Muscle of leg (tissue), 11 donors: ENCODE results near the gene ELL2. TPM values are rescaled to one million over a fixed set of nuclear protein-coding genes. Genes with fewer than 3 reads are reported as not detected.

Experiments used
- DNase-seq: peaks from one replicate; pipeline ENCODE4 v3.0.0; 2013
- H3K27ac ChIP-seq: one replicate; pipeline ENCODE4 v1.5.1; 2013; ENCODE audit warnings: mild to moderate bottlenecking, low read length, control low read depth
- H3K27me3 ChIP-seq: one replicate; pipeline ENCODE4 v1.6.1; 2013; ENCODE audit warnings: low read length; ENCODE audit not compliant: control insufficient read depth, insufficient read depth
- H3K36me3 ChIP-seq: one replicate; pipeline ENCODE4 v1.6.1; 2013; ENCODE audit warnings: low read length; ENCODE audit not compliant: control insufficient read depth, insufficient read depth
- H3K4me1 ChIP-seq: one replicate; pipeline ENCODE4 v1.6.1; 2013; ENCODE audit warnings: low read length; ENCODE audit not compliant: control insufficient read depth, insufficient read depth
- H3K4me3 ChIP-seq: one replicate; pipeline ENCODE4 v1.5.1; 2013; ENCODE audit warnings: low read length, control low read depth
- H3K9me3 ChIP-seq: replicated peaks from 2 replicates; pipeline ENCODE4 v1.6.1; 2013; ENCODE audit warnings: low read depth, low read length; ENCODE audit not compliant: control insufficient read depth
- WGBS: methylation state at CpG from one replicate; pipeline ENCODE4 v1.1.5; 2013; ENCODE audit warnings: missing lambda C conversion rate; ENCODE audit not compliant: insufficient coverage; 5-methylcytosine and 5-hydroxymethylcytosine counted together
- polyA plus RNA-seq, 8 donors: library from polyadenylated mRNA; unstranded; fragments of 120-200 nt; gene quantifications; one replicate each; pipeline versions ENCODE4 v1.2.1 to v1.2.3, GENCODE V29; 2013; ENCODE audit warnings: inconsistent platforms in 1 of 8, low replicate concordance in 1 of 8; ENCODE audit not compliant: insufficient read length in 8 of 8, insufficient read depth in 1 of 8
- total RNA-seq: library from RNA; stranded (reverse); fragments of 120-200 nt; gene quantifications from one replicate; pipeline ENCODE4 v1.2.4, GENCODE V29; 2013

Gene ELL2
- total and polyA plus RNA-seq, 9 donors = 2.1 to 4.9 (median 3.5) TPM

- Histone ChIP-seq H3K27ac (no peak overlapping the region), H3K27me3 (no peaks in the 10 kb centered on the region), H3K4me1 (no peaks in the 10 kb centered on the region), H3K9me3 (no peaks in the 10 kb centered on the region), H3K4me3 (no peak overlapping the region), H3K36me3 (no peaks in the 10 kb centered on the region)
- DNase-seq = no peak
These were observed 35.5 kb upstream of the ELL2 start for GRCh38 chr5:95996904-95997723.

GRCh38 chr5:95995962-95996489 is 34.4 kb upstream of the ELL2 start:
- 83% methylated on average over 1 of the region's 3 CpGs for WGBS
- Histone ChIP-seq H3K36me3 (no peaks in the 10 kb centered on the region), H3K9me3 (no peaks in the 10 kb centered on the region)

GRCh38 chr5:95993776-95994175 is 32.1 kb upstream of the ELL2 start:
- H3K4me3 ChIP-seq = no peak overlapping the region
- H3K27ac ChIP-seq = no peak overlapping the region
- no peaks in the 10 kb centered on the region for H3K36me3 ChIP-seq
- H3K27me3 ChIP-seq = no peaks in the 10 kb centered on the region
- no CpG with 5 or more reads among the region's 1 CpG for WGBS
- DNase-seq = no peak
- H3K4me1 ChIP-seq = no peaks in the 10 kb centered on the region
- no peaks in the 10 kb centered on the region for H3K9me3 ChIP-seq

More at GRCh38 chr5:95995962-95996489, 34.4 kb upstream of the ELL2 start:
- H3K4me1 ChIP-seq = no peaks in the 10 kb centered on the region
- DNase-seq = no peak
- H3K27me3 ChIP-seq = no peaks in the 10 kb centered on the region
- no peak overlapping the region for H3K27ac ChIP-seq
- H3K4me3 ChIP-seq = no peak overlapping the region

GRCh38 chr5:95993266-95993665 is 31.6 kb upstream of the ELL2 start:
- no peaks in the 10 kb centered on the region for H3K4me1 ChIP-seq
- H3K27ac ChIP-seq = no peak overlapping the region
- H3K27me3 ChIP-seq = no peaks in the 10 kb centered on the region
- DNase-seq = no peak
- no peak overlapping the region for H3K4me3 ChIP-seq
- no peaks in the 10 kb centered on the region for H3K9me3 ChIP-seq
- no peaks in the 10 kb centered on the region for H3K36me3 ChIP-seq

- no peak for DNase-seq
- Histone ChIP-seq H3K27me3 (no peaks in the 10 kb centered on the region), H3K36me3 (no peaks in the 10 kb centered on the region), H3K27ac (no peak overlapping the region), H3K4me1 (no peaks in the 10 kb centered on the region), H3K9me3 (no peaks in the 10 kb centered on the region), H3K4me3 (no peak overlapping the region)
- no CpG with 5 or more reads among the region's 1 CpG for WGBS
These were observed 27.8 kb upstream of the ELL2 start for GRCh38 chr5:95989283-95990048.

- WGBS = no CpG with 5 or more reads among the region's 3 CpGs
- Histone ChIP-seq H3K9me3 (no peaks in the 10 kb centered on the region), H3K27ac (no peak overlapping the region), H3K4me1 (no peaks in the 10 kb centered on the region), H3K27me3 (no peaks in the 10 kb centered on the region), H3K36me3 (no peaks in the 10 kb centered on the region), H3K4me3 (no peak overlapping the region)
- no peak for DNase-seq
These were observed 27.2 kb upstream of the ELL2 start for GRCh38 chr5:95988877-95989276.

GRCh38 chr5:95988094-95988493 is 26.4 kb upstream of the ELL2 start:
- no peaks in the 10 kb centered on the region for H3K27me3 ChIP-seq
- no CpG with 5 or more reads among the region's 4 CpGs for WGBS
- H3K4me3 ChIP-seq = no peak overlapping the region
- H3K36me3 ChIP-seq = no peaks in the 10 kb centered on the region
- no peaks in the 10 kb centered on the region for H3K4me1 ChIP-seq
- no peaks in the 10 kb centered on the region for H3K9me3 ChIP-seq
- H3K27ac ChIP-seq = no peak overlapping the region
- DNase-seq = no peak

- WGBS = 100% methylated on average over 1 of the region's 5 CpGs
- Histone ChIP-seq H3K36me3 (no peaks in the 10 kb centered on the region), H3K4me3 (no peak overlapping the region), H3K27ac (no peak overlapping the region), H3K9me3 (no peaks in the 10 kb centered on the region), H3K4me1 (no peaks in the 10 kb centered on the region), H3K27me3 (no peaks in the 10 kb centered on the region)
- DNase-seq = no peak
These were observed 25.4 kb upstream of the ELL2 start for GRCh38 chr5:95986937-95987520.

GRCh38 chr5:95986001-95986400 is 24.4 kb upstream of the ELL2 start:
- no peaks in the 10 kb centered on the region for H3K4me1 ChIP-seq
- no peak for DNase-seq
- H3K4me3 ChIP-seq = no peak overlapping the region
- no peaks in the 10 kb centered on the region for H3K9me3 ChIP-seq
- H3K36me3 ChIP-seq = no peaks in the 10 kb centered on the region
- no peaks in the 10 kb centered on the region for H3K27me3 ChIP-seq
- no peak overlapping the region for H3K27ac ChIP-seq
- no CpG with 5 or more reads among the region's 2 CpGs for WGBS

GRCh38 chr5:95985249-95985648 is 23.6 kb upstream of the ELL2 start:
- Histone ChIP-seq H3K27me3 (no peaks in the 10 kb centered on the region), H3K36me3 (no peaks in the 10 kb centered on the region), H3K9me3 (no peaks in the 10 kb centered on the region), H3K27ac (no peak overlapping the region), H3K4me1 (no peaks in the 10 kb centered on the region), H3K4me3 (no peak overlapping the region)
- no CpG with 5 or more reads among the region's 1 CpG for WGBS
- no peak for DNase-seq
